Melanocyte of skin (primary cell): Measurements from ENCODE around the gene FER. TPM values are rescaled to one million over a fixed set of nuclear protein-coding genes. Genes with fewer than 3 reads are reported as not detected.

Experiments used
- small RNA-seq, 2 donors: library from RNA; depleted of rRNA; stranded (forward); fragments of <200 nt; gene quantifications; one replicate each; pipeline ENCODE3, GENCODE V24; 2012
- total RNA-seq, 2 donors: library from RNA; depleted of rRNA; stranded (reverse); fragments of >200 nt; gene quantifications; 2 replicates each; pipeline ENCODE4 v1.2.3, GENCODE V29; 2012

The FER gene
- 10 to 100 TPM; 24.3 to 36.8 TPM for total RNA-seq

GRCh38 chr5:108747774-108748400, at the start of gene FER:
TSS of gene FER (plus strand) at chr5:108747897. CDS start at chr5:108798183, 50,286 bp downstream.

Small RNA genes lying within 50 kb of the gene (small RNA-seq; reads per million reads assigned to genes)
- gene AC109481.1 = 0 reads per million in 2 donors
- gene RF00019 = 0 reads per million in 2 donors
- gene RNU6-47P = 0.17 to 0.23 reads per million in 2 donors
